ENCODE measurements around the gene KIF21B. TPM values are rescaled to one million over a fixed set of nuclear protein-coding genes. Genes with fewer than 3 reads are reported as not detected.
A peak's percentile ranks its signal among the peaks of the same experiment; 100 is the strongest.

Gene KIF21B
- total RNA-seq, 2 experiments from 2014 or later, result 93.5 to 94.0 TPM

DNA sequence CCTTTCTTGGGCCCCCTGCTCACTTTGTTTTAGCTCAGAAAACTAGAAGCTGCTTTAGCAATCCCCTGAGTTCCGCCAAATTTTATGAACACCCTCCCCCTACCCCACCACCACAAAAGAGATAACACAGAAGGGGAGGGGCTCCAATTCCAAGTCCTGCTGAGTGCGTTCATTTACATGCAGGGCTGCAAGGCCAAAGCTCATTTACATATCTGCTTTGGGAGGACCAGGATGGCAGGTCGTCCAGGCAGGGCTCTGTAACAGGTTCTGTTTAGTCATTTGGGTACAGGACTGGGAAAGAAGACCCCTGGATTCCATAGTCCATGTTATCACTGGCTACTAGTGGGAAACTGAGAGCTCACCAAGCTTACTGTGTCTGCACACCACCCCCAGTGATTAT is 35.9 kb upstream of the KIF21B start:
- POLR2A ChIA-PET, result no interaction called here

DNA sequence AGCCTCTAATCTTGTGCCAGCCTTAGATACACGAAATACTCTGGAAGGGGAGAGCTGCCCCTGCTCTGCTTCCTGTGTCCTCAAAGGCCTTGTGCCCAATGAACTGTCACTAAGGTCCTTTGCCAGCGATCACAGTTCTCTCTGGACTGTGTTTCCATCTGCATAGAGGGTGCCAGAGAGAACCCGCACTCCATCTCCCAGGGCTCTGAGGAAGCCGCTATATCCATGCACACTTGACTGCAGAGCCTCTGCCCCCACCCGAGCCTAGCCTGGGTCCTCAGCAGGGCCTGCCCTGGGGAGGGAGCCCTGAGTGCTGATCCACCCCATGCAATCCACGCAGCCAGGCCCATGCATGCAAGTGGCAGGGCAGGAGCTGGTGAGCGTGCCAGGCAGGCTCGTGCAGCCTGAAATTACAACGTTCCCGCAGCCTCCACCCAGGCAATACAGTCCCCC is 30.6 kb upstream of the KIF21B start:
- no peak overlapping the region for H3K4me3 Mint-ChIP-seq
- DNase-seq (no peak), ATAC-seq (no peak)
- peaks cover 14% of the 10 kb centered on the region for H3K4me1 Mint-ChIP-seq (ENCODE audit: low read depth)
- POLR2A ChIA-PET, result interaction anchor here (1.1 kb wide), 1 partner anchor 89 kb away, joined by 3 read pairs; no protein-coding TSS in a partner anchor
- TF ChIP-seq, protein P1, sequence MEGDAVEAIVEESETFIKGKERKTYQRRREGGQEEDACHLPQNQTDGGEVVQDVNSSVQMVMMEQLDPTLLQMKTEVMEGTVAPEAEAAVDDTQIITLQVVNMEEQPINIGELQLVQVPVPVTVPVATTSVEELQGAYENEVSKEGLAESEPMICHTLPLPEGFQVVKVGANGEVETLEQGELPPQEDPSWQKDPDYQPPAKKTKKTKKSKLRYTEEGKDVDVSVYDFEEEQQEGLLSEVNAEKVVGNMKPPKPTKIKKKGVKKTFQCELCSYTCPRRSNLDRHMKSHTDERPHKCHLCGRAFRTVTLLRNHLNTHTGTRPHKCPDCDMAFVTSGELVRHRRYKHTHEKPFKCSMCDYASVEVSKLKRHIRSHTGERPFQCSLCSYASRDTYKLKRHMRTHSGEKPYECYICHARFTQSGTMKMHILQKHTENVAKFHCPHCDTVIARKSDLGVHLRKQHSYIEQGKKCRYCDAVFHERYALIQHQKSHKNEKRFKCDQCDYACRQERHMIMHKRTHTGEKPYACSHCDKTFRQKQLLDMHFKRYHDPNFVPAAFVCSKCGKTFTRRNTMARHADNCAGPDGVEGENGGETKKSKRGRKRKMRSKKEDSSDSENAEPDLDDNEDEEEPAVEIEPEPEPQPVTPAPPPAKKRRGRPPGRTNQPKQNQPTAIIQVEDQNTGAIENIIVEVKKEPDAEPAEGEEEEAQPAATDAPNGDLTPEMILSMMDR (IDR thresholded peaks at IDR 0.05), result no peak
- no peaks in the 10 kb centered on the region for H3K27me3 Mint-ChIP-seq
- H3K36me3 Mint-ChIP-seq (ENCODE audit: low read depth), result no peaks in the 10 kb centered on the region
- CTCF ChIA-PET, result interaction anchor here (1.2 to 1.3 kb wide), 2 partner anchors 11 to 82 kb away, joined by 3 to 4 read pairs; no protein-coding TSS in a partner anchor
- intact Hi-C loops (cut with micrococcal nuclease), result no loop called here
- no peaks in the 10 kb centered on the region for H3K9me3 Mint-ChIP-seq
- no peak overlapping the region for H3K27ac Mint-ChIP-seq

More for the DNA sequence above, 35.9 kb upstream of the KIF21B start:
- TF ChIP-seq, protein P1 (IDR thresholded peaks at IDR 0.05), result no peak
- no peaks in the 10 kb centered on the region for H3K9me3 Mint-ChIP-seq
- CTCF ChIA-PET, result interaction anchor here (1.0 to 1.4 kb wide), 2 partner anchors 17 to 87 kb away, joined by 3 to 7 read pairs; no protein-coding TSS in a partner anchor
- H3K4me1 Mint-ChIP-seq (ENCODE audit: low read depth), result peaks cover 11% of the 10 kb centered on the region
- H3K36me3 Mint-ChIP-seq (ENCODE audit: low read depth), result no peaks in the 10 kb centered on the region
- intact Hi-C loops (cut with micrococcal nuclease), result no loop called here
- H3K4me3 Mint-ChIP-seq, result no peak overlapping the region
- DNase-seq (no peak), ATAC-seq (no peak)
- no peaks in the 10 kb centered on the region for H3K27me3 Mint-ChIP-seq
- H3K27ac Mint-ChIP-seq, result no peak overlapping the region

DNA sequence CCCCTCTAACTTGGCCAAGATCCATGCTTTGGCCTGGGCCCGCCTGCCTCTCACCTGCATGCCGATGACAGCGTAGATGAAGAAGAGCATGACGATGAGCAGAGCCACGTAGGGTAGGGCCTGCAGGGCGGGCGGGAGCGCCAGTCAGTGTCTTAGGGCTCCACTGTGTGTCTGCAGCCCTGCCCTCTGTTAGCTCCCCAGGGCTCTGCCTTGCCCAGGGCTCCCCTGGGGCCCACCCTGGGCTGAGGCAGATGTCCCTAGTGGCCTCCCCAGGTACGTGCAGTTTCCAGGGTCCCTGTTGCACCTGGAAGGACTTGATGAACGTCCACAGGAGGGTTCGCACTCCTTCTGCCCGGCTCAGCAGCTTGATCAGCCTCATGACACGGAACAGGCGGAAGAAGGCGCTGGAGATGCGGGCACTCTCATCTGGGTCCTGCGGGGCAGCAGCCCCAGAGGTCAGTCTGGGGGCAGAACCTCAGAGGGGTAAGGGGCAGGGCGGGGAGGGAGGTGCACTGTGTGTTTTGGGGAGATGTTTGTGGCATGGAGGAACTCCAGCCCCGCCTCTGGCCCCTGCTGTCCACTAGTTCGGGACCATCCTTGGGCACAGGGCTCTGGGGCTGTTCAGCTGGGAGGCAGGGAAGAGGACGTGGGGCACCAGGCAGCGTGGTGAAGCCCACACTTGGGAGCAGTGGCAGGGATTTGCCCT is 29.8 kb upstream of the KIF21B start:
- H3K4me1 Mint-ChIP-seq (ENCODE audit: low read depth), result peaks cover 14% of the 10 kb centered on the region
- no peaks in the 10 kb centered on the region for H3K27me3 Mint-ChIP-seq
- H3K36me3 Mint-ChIP-seq (ENCODE audit: low read depth), result no peaks in the 10 kb centered on the region
- ATAC-seq (no peak), DNase-seq (no peak)
- TF ChIP-seq, protein P1 (IDR thresholded peaks at IDR 0.05), result no peak
- H3K4me3 Mint-ChIP-seq, result no peak overlapping the region
- H3K27ac Mint-ChIP-seq, result no peak overlapping the region
- intact Hi-C loops (cut with micrococcal nuclease), result no loop called here
- no peaks in the 10 kb centered on the region for H3K9me3 Mint-ChIP-seq
- ChIA-PET CTCF (interaction anchor here (1.2 to 1.3 kb wide), 2 partner anchors 12 to 82 kb away, joined by 3 to 4 read pairs; no protein-coding TSS in a partner anchor), POLR2A (interaction anchor here (1.1 kb wide), 1 partner anchor 88 kb away, joined by 3 read pairs; no protein-coding TSS in a partner anchor)

DNA sequence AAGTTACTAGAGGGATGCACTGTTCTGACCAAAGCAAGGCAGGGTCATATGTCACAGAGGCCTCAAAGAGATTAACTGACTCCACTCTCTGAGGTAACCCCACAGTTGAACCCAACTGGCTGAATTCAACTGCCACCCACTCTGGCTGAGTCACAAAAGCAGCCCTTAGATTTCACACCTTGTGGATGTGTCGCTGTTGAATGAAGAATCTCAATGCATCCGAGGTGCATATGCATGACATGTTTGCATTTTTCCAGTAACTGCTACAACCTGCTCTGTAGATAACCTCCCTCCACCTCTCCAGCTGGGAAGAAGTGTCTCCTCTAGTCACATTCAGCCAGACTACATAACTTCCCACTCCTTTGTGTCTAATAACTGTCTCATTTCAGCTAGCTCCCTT is 27.9 kb upstream of the KIF21B start:
- peaks cover 3% of the 10 kb centered on the region for H3K4me1 Mint-ChIP-seq (ENCODE audit: low read depth)

More for the DNA sequence above, 27.9 kb upstream of the KIF21B start:
- Mint-ChIP-seq H3K9me3 (no peaks in the 10 kb centered on the region), H3K27ac (no peak overlapping the region), H3K36me3 (ENCODE audit: low read depth) (no peaks in the 10 kb centered on the region), H3K27me3 (no peaks in the 10 kb centered on the region), H3K4me3 (no peak overlapping the region)
- intact Hi-C loops (cut with micrococcal nuclease), result no loop called here
- ATAC-seq (peak; percentile 84), DNase-seq (peak; percentile 57)
- ChIA-PET CTCF (interaction anchor here (0.7 to 18.3 kb wide), 6 partner anchors 9 to 77 kb away, joined by 3 to 363 read pairs (median 4); no protein-coding TSS in a partner anchor), POLR2A (no interaction called here)
- TF ChIP-seq, protein P1 (IDR thresholded peaks at IDR 0.05), result no peak
